Transverse colon (tissue), 4 donors: Measurements from ENCODE around the gene AOAH. TPM values are rescaled to one million over a fixed set of nuclear protein-coding genes. Genes with fewer than 3 reads are reported as not detected.

ENCODE experiments used
- DNase-seq: peaks from one replicate; pipeline ENCODE4 v3.0.0-alpha.2; 2019
- H3K27ac ChIP-seq, 4 donors: fragments of 200-600 bp; sonication (generic); 2 replicates each; pipeline ENCODE4 v1.5.1; 2016 to 2018; ENCODE audit warnings: inconsistent platforms in 4 of 4
- H3K27me3 ChIP-seq: fragments of 200-600 bp; sonication (generic); 2 replicates; pipeline ENCODE4 v1.5.1; 2017; ENCODE audit warnings: inconsistent platforms
- H3K36me3 ChIP-seq, 4 donors: fragments of 200-600 bp; sonication (generic); 2 replicates each; pipeline ENCODE4 v1.5.1; 2017 to 2019; ENCODE audit warnings: inconsistent platforms in 4 of 4
- H3K4me1 ChIP-seq, 4 donors: fragments of 200-600 bp; sonication (generic); 2 replicates each; pipeline ENCODE4 v1.5.1; 2017 to 2020; ENCODE audit warnings: inconsistent platforms in 4 of 4
- H3K4me3 ChIP-seq, 4 donors: fragments of 200-600 bp; sonication (generic); 1 replicate in 1 of 4; 2 replicates in 3 of 4; pipeline versions ENCODE4 v1.5.1 to v1.6.1; 2017 to 2019; ENCODE audit warnings: inconsistent platforms in 4 of 4
- H3K9me3 ChIP-seq, 2 donors: fragments of 200-600 bp; sonication (generic); 2 replicates each; pipeline ENCODE4 v1.5.1; 2017 to 2019; ENCODE audit warnings: inconsistent platforms in 2 of 2
- EP300 ChIP-seq: sonication (generic); formaldehyde crosslinking; IDR thresholded peaks from one replicate; pipeline ENCODE4 v1.6.1; 2017; ENCODE audit warnings: antibody characterized with exemption, low read depth
- POLR2A ChIP-seq: fragments of 450-650 bp; IDR thresholded peaks from one replicate; pipeline ENCODE4 v1.6.1; 2016; ENCODE audit warnings: antibody characterized with exemption, mild to moderate bottlenecking, moderate library complexity
- POLR2AphosphoS5 ChIP-seq, 3 donors: sonication (generic); formaldehyde crosslinking; IDR thresholded peaks; one replicate each; pipeline ENCODE4 v1.6.1; 2016; ENCODE audit warnings: antibody characterized with exemption in 3 of 3
- WGBS, 2 donors: methylation state at CpG; one replicate each; pipeline ENCODE4 v1.1.5; 2018; ENCODE audit warnings: low coverage in 1 of 2; 5-methylcytosine and 5-hydroxymethylcytosine counted together
- in situ Hi-C, 4 donors: fragments of 200-750 bp; cut with MboI; loops; one replicate each; pipeline versions ENCODE4 v1.15.0 to v1.15.1; 2017; ENCODE audit warnings: low sequenced_read_pairs in 3 of 4, low pct_ligation_motif_present in 1 of 4, low pct_unique_long_range_greater_than_20kb in 1 of 4
- intact Hi-C: fragments of 100-400 bp; cut with DNase I; formaldehyde crosslinking; loops from one replicate; pipeline ENCODE4 v1.15.1; 2023; ENCODE audit warnings: low total_unique reads
- total RNA-seq, 4 donors: library from RNA; depleted of rRNA; stranded (reverse); fragments of >200 nt; gene quantifications; one replicate each; pipeline ENCODE4 v1.1.0, GENCODE V29; 2016
- TF ChIP-seq, protein P1 (sequence below), 5 experiments: fragments of 200-600 bp in 3 of 5; fragments of 450-650 bp in 2 of 5; sonication (generic) in 3 of 5; IDR thresholded peaks; 1 replicate in 2 of 5; 2 replicates in 3 of 5; pipeline ENCODE4 v1.5.1; 2016 to 2017; ENCODE audit warnings: antibody characterized with exemption in 5 of 5, inconsistent platforms in 3 of 5, mild to moderate bottlenecking in 2 of 5, moderate library complexity in 1 of 5

Gene AOAH
- total RNA-seq, 4 donors from 2014 or later: 82.8 to 139 (median 102) TPM

GRCh38 chr7:36673703-36674102 lies 50.6 kb downstream of the AOAH start:
- in situ Hi-C loops: loop anchor here in 3 of 4 donors (5.0 to 25.0 kb wide), 3 partner anchors 186 to 514 kb away; no protein-coding TSS in a partner anchor
- H3K9me3 ChIP-seq: no peaks in the 10 kb centered on the region
- no peak overlapping the region for H3K4me3 ChIP-seq
- peaks cover 0 to 11% (median 3%) of the 10 kb centered on the region in 4 donors for H3K4me1 ChIP-seq
- no peaks in the 10 kb centered on the region for H3K36me3 ChIP-seq
- TF ChIP-seq, protein P1, sequence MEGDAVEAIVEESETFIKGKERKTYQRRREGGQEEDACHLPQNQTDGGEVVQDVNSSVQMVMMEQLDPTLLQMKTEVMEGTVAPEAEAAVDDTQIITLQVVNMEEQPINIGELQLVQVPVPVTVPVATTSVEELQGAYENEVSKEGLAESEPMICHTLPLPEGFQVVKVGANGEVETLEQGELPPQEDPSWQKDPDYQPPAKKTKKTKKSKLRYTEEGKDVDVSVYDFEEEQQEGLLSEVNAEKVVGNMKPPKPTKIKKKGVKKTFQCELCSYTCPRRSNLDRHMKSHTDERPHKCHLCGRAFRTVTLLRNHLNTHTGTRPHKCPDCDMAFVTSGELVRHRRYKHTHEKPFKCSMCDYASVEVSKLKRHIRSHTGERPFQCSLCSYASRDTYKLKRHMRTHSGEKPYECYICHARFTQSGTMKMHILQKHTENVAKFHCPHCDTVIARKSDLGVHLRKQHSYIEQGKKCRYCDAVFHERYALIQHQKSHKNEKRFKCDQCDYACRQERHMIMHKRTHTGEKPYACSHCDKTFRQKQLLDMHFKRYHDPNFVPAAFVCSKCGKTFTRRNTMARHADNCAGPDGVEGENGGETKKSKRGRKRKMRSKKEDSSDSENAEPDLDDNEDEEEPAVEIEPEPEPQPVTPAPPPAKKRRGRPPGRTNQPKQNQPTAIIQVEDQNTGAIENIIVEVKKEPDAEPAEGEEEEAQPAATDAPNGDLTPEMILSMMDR (IDR thresholded peaks at IDR 0.05): no peak
- TF ChIP-seq POLR2A (no peak), EP300 (no peak), POLR2AphosphoS5 (IDR thresholded peaks at IDR 0.05) (no peak)
- WGBS, 2 donors: 92 to 94% methylated on average over 4 to 6 of the region's 6 CpGs
- H3K27ac ChIP-seq: no peak overlapping the region
- H3K27me3 ChIP-seq: no peaks in the 10 kb centered on the region
- no peak for DNase-seq
- intact Hi-C loops: no loop called here

- H3K27me3 ChIP-seq: no peaks in the 10 kb centered on the region
- intact Hi-C loops: no loop called here
- H3K9me3 ChIP-seq: no peaks in the 10 kb centered on the region
- H3K4me1 ChIP-seq: peaks cover 0 to 17% (median 5%) of the 10 kb centered on the region in 4 donors
- WGBS, 2 donors: 66 to 86% methylated on average over 2 to 6 of the region's 6 CpGs
- no peaks in the 10 kb centered on the region for H3K36me3 ChIP-seq
- in situ Hi-C loops: loop anchor here in 3 of 4 donors (5.0 to 25.0 kb wide), 3 partner anchors 184 to 516 kb away; no protein-coding TSS in a partner anchor
- no peak overlapping the region for H3K4me3 ChIP-seq
- DNase-seq: no peak
- H3K27ac ChIP-seq: no peak overlapping the region
- TF ChIP-seq EP300 (no peak), POLR2A (no peak)
These were observed 52.9 kb downstream of the AOAH start for GRCh38 chr7:36671432-36671829.

DNA sequence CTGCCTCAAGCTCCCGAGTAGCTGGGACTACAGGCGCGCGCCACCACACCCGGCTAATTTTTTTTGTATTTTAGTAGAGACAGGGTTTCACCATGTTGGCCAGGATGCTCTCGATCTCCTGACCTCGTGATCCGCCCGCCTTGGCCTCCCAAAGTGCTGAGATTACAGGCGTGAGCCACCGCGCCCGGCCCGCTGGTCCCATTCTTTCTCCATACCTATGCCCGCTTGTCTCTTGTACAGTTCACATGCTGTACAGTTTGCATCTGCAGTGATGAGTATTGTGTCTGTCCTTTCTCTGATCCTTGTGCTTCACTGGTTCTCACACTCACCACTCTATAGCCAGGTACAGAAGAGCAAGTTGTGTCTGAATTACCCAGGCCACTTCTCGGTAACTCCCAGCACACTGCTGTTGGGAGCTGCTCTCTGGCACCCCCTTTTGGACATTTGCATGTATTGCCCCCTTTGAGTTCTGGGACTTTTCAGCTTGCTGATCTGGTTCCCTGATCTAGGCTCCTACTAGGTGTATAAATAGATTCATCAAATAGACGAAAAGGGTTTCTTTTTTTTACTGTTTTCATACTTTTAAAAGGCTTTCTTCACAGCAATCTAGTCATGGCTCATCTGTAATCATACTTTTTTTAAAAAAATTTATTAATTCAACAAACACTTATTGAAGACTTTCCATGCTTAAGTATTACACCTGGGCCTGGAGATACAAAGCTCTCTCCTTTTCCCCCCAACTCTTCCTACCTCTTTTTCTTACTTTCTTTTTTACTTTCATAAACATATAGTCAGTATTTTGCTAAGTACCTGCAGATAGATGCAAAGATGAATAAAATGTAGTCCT lies 53.5 kb downstream of the AOAH start:
- Histone ChIP-seq H3K4me3 (no peak overlapping the region), H3K27me3 (no peaks in the 10 kb centered on the region), H3K9me3 (no peaks in the 10 kb centered on the region), H3K27ac (no peak overlapping the region), H3K36me3 (no peaks in the 10 kb centered on the region), H3K4me1 (peaks cover 0 to 17% (median 5%) of the 10 kb centered on the region in 4 donors)
- no peak for TF ChIP-seq POLR2AphosphoS5 (IDR thresholded peaks at IDR 0.05)
- TF ChIP-seq, protein P1 (IDR thresholded peaks at IDR 0.05): peak; percentile 73 to 90 (median 85)
- in situ Hi-C loops (loop anchor here in 3 of 4 donors (5.0 to 25.0 kb wide), 3 partner anchors 184 to 516 kb away; no protein-coding TSS in a partner anchor), intact Hi-C loops (no loop called here)
- peak; percentile 79 for DNase-seq
- 52 to 85% methylated on average over 7 to 17 of the region's 17 CpGs for WGBS, 2 donors

DNA sequence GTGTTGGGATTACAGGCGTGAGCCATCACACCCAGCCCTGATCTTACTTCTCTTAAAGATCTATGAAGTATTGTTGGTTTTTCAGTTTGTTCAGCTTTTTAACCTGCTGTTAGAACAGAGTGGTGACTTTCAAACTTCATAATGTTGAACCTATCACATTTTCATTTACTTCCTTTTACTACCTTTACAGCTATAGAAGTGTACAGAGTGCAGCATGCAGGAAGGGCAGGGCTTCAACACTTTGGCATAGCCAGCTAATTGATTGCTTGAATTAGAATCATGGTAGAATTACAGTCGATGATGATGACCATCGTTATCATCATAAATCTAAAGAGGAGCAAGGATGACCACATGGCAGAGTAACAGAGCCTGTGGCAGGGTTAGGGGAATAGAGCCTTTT lies 55.5 kb downstream of the AOAH start:
- in situ Hi-C loops: loop anchor here in 2 of 4 donors (10.0 to 25.0 kb wide), 2 partner anchors 184 to 519 kb away; no protein-coding TSS in a partner anchor
- peak; percentile 27 for DNase-seq

More for the DNA sequence above, 55.5 kb downstream of the AOAH start:
- WGBS, 2 donors: 27 to 47% methylated on average over 2 to 3 of the region's 3 CpGs
- Histone ChIP-seq H3K9me3 (no peaks in the 10 kb centered on the region), H3K27ac (peak overlapping the region; percentile 22 to 74 (median 58)), H3K4me3 (no peak overlapping the region), H3K4me1 (peaks cover 0 to 25% (median 5%) of the 10 kb centered on the region in 4 donors), H3K36me3 (no peaks in the 10 kb centered on the region), H3K27me3 (no peaks in the 10 kb centered on the region)
- TF ChIP-seq EP300: no peak
- TF ChIP-seq POLR2A: no peak
- TF ChIP-seq, protein P1 (IDR thresholded peaks at IDR 0.05): no peak
- no peak for TF ChIP-seq POLR2AphosphoS5 (IDR thresholded peaks at IDR 0.05)
- intact Hi-C loops: no loop called here
